H1 (cell line): Measurements from ENCODE around the gene ACHE. TPM values are rescaled to one million over a fixed set of nuclear protein-coding genes. Genes with fewer than 3 reads are reported as not detected.

Experiments used
- CREB1 ChIP-seq: IDR thresholded peaks from 2 replicates; pipeline ENCODE4 v1.6.1; 2012; ENCODE audit warnings: inconsistent platforms
- EP300 ChIP-seq, 2 experiments: IDR thresholded peaks; 1 replicate in 1 of 2; 2 replicates in 1 of 2; pipeline ENCODE4 v1.6.1; 2011 to 2012; ENCODE audit warnings: low read depth in 2 of 2, low read length in 2 of 2, mild to moderate bottlenecking in 2 of 2, borderline replicate concordance in 1 of 2, inconsistent platforms in 1 of 2, moderate library complexity in 1 of 2
- GTF2F1 ChIP-seq: IDR thresholded peaks from 2 replicates; pipeline ENCODE4 v1.6.1; 2012; ENCODE audit warnings: low read depth, low read length, improper control_type of control experiment, borderline replicate concordance
- POLR2AphosphoS5 ChIP-seq: IDR thresholded peaks from 2 replicates; pipeline ENCODE4 v1.6.1; 2011; ENCODE audit warnings: low read depth, low read length
- RBBP5 ChIP-seq: IDR thresholded peaks from 2 replicates; pipeline ENCODE4 v1.7.1; 2012; ENCODE audit warnings: low read depth, mild to moderate bottlenecking, inconsistent platforms, low read length, moderate library complexity, borderline replicate concordance
- TBP ChIP-seq: IDR thresholded peaks from 2 replicates; pipeline ENCODE4 v1.6.1; 2011; ENCODE audit warnings: low read depth, low read length, improper control_type of control experiment
- YY1 ChIP-seq: IDR thresholded peaks from 2 replicates; pipeline ENCODE4 v1.6.1; 2011; ENCODE audit warnings: low read depth, mild to moderate bottlenecking, low read length
- polyA plus RNA-seq, 7 experiments: library from polyadenylated mRNA; depleted of rRNA in 3 of 7; stranded (reverse) in 5 of 7; unstranded in 2 of 7; fragments of >200 nt in 5 of 7; fragments of 200-250 nt in 2 of 7; gene quantifications; 1 replicate in 5 of 7; 2 replicates in 1 of 7; 4 replicates in 1 of 7; pipeline versions ENCODE4 v1.2.1 to v1.2.3, GENCODE V29; 2011 to 2013; ENCODE audit warnings: missing spikeins in 2 of 7, mixed read lengths in 2 of 7
- total RNA-seq: library from RNA; stranded (reverse); fragmentation: NEBNext Ultra II Directional; extraction: Animal tissue kit (Norgen Biotek cat#: 25700); gene quantifications from 2 replicates; pipeline ENCODE4 v1.2.1, GENCODE V29; 2021
- TF ChIP-seq, protein P1 (sequence below): IDR thresholded peaks from 2 replicates; pipeline ENCODE4 v1.6.1; 2011; ENCODE audit warnings: low read length, improper control_type of control experiment

The ACHE gene
- total and polyA plus RNA-seq, 2 of the 8 experiments (the other 6 are each of a cell fraction or from before 2014, with no cell fraction given), result 1.4 to 4.3 TPM

DNA sequence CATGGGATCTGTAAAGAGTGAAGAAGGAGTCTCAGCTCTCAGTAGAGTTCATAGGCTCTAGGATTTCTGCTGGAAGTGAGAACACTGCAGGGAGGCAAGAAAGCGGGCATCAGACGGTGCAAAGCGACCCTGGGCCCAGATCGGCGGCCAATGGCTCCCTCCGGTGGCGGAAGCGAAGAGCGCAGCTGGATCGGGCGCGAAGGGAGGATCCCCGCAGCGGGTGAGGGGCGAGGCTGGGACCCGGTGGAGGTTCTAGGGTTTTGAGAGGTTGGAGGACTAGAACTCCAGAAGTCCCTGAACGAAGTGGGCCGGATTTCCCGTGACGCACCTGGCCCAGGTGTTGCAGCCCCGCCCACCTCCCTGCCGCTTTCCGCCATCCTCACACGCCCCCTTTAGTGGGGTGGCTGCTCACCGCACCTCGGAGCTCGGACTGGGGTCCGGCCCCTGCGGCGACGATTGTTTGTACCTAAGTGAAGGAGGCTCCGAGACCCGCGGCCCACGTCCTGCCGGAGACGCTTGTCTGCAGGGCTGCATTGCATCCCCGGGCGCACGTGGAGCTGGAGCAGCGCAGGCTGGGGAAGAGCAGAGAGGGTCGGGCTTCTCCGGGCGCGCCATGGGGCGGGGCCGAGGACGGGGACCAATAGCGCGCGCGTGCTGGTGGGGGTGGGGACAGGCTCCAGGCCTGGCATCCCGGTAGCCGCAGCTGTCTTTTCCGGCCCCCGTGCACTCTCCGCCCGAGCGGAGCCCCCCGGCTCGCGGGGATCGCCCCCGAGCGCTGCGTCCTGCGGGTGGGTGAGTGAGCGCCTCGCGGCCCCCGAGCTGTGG is 43.4 kb downstream of the ACHE start, which contains the start of gene SLC12A9 (continued):
- TF ChIP-seq, protein P1, sequence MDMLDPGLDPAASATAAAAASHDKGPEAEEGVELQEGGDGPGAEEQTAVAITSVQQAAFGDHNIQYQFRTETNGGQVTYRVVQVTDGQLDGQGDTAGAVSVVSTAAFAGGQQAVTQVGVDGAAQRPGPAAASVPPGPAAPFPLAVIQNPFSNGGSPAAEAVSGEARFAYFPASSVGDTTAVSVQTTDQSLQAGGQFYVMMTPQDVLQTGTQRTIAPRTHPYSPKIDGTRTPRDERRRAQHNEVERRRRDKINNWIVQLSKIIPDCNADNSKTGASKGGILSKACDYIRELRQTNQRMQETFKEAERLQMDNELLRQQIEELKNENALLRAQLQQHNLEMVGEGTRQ, result no peak
- no peak for TF ChIP-seq POLR2AphosphoS5
- no peak for TF ChIP-seq EP300 (IDR thresholded peaks at IDR 0.05; ENCODE audit: borderline replicate concordance in 1 of 2, low read depth in 2 of 2, low read length in 2 of 2)
- peak; percentile 56; the same call in 1 of the 2 replicates for TF ChIP-seq YY1
- TF ChIP-seq RBBP5, result 0 out of 2 replicates have a peak, but pooled peaks have one; percentile 42
- TF ChIP-seq GTF2F1, result no peak
- TF ChIP-seq TBP, result 0 out of 2 replicates have a peak, but pooled peaks have one; percentile 52
- TF ChIP-seq CREB1, result peak; percentile 66; the same call in 1 of the 2 replicates
